Retina (tissue), 1 donor: ENCODE results near the gene ZNF574.

Experiments
- DNase-seq: peaks from one replicate; pipeline ENCODE4 v3.0.0-alpha.2; 2016

ZNF574 gene

DNA sequence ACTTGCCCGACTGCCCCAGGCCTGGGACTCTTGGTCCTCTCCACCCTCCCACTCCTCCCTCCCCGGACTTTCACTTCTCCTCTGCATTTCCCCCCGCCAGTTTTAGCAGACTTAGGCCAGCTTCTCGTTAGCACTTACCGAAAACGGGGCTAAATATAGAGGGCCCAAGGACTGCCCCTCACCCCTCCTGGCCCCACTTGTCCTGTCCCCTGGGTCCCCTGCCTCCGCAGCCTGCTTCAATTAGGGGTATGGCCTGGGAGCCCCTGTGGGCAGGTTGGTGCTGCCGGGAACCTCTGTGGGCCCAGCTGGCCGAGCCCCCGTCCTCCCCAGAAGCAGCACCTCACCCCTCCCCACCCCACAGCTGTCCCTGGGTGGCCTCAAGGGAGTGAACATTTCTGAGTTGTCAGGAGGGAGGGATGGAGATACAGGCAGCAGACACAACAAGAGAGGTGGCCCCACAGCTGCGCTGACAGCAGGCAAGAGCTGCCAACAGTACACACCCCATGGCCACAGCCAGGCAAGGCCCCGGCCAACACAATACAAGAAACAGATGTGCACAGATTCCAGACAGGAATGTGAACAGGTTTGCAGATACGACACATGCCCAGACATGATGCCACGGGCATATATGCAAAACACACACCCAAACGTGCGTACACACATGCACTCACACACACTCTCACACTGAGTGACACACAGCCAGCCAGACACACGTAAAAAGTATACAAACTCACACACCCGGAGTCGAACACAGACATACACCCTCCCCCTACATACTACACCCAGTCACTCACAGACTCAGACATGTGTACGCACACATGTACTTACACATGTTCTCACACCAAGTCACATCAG is 53.7 kb downstream of the ZNF574 start:
- DNase-seq: no peak

DNA sequence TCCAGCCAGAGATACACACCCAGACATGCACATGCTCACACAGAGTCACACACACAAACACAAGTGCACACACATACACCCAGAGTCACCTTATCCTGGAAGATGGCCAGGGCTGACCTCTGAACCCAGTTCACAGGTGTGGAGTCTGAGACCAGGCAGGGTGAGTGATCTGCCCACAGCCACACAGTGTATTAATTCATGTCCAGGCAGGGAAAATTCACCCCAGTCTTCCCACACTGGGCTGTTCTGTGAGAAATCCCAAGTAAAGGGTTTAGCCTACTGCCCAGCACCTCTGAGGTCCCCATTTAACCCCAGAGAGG is 54.2 kb downstream of the ZNF574 start:
- DNase-seq: no peak
